ENCODE measurements around the gene PKD1L1.

Gene PKD1L1

DNA sequence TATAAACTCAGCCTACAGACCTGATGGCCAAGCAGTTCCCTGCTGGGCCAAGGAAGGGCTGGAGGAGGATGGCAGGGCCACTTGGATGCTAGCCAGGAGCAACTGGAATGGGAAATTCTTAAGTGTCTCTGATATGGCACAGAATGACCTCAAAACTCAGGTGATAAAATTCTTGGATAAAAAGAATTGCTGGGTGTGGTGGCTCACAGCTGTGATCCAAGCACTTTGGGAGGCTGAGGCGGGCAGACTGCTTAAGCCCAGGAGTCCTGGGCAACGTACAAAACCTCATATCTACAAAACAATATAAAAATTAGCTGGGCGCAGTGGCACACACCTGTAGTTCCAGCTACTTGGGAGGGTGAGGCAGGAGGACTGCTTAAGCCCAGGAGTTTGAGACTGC, 14.0 kb upstream of the PKD1L1 start:
- TF ChIP-seq, protein P1, sequence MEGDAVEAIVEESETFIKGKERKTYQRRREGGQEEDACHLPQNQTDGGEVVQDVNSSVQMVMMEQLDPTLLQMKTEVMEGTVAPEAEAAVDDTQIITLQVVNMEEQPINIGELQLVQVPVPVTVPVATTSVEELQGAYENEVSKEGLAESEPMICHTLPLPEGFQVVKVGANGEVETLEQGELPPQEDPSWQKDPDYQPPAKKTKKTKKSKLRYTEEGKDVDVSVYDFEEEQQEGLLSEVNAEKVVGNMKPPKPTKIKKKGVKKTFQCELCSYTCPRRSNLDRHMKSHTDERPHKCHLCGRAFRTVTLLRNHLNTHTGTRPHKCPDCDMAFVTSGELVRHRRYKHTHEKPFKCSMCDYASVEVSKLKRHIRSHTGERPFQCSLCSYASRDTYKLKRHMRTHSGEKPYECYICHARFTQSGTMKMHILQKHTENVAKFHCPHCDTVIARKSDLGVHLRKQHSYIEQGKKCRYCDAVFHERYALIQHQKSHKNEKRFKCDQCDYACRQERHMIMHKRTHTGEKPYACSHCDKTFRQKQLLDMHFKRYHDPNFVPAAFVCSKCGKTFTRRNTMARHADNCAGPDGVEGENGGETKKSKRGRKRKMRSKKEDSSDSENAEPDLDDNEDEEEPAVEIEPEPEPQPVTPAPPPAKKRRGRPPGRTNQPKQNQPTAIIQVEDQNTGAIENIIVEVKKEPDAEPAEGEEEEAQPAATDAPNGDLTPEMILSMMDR (IDR thresholded peaks at IDR 0.05; ENCODE audit: insufficient read depth, low read length, missing control alignments) = no peak
- ChIA-PET POLR2A (no interaction called here), CTCF (interaction anchor here (0.9 to 16.1 kb wide), 3 partner anchors 13 to 21 kb away, joined by 3 to 286 read pairs (median 3); partner anchors contain the start of gene PKD1L1)
- DNase-seq (ENCODE audit: low read depth, low spot score) = no peak
- no peak overlapping the region for H3K4me3 ChIP-seq (ENCODE audit: low read depth, low read length)

DNA sequence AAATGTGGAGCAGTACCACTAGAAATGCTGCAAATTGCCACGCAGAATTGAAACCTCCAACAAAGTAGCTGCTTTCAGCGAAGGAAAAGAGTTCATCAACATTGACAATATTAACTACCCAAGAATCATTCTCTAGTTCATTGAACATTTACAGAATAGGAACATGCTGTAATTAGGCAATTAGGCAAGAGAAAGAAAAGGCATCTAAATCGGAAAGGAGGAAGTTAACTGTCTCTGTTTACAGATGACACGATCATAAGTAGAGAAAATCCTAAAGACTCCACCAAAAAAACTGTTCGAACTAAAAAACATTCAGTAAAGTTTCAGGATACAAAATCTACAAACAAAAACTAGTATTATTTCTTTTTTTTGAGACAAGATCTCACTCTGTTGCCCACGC, 8.9 kb upstream of the PKD1L1 start:
- no peak overlapping the region for H3K4me3 ChIP-seq (ENCODE audit: low read depth, low read length)
- no peak for DNase-seq (ENCODE audit: low read depth, low spot score)
- TF ChIP-seq, protein P1 (IDR thresholded peaks at IDR 0.05; ENCODE audit: insufficient read depth, low read length, missing control alignments) = no peak
- CTCF ChIA-PET = interaction anchor here (0.9 to 3.7 kb wide), 5 partner anchors 9 to 153 kb away, joined by 4 to 34 read pairs (median 6); partner anchors contain the start of gene PKD1L1
- POLR2A ChIA-PET = no interaction called here

- POLR2A ChIA-PET = no interaction called here
- TF ChIP-seq, protein P1 (IDR thresholded peaks at IDR 0.05; ENCODE audit: insufficient read depth, low read length, missing control alignments) = no peak
- no peak for DNase-seq (ENCODE audit: low read depth, low spot score)
- no peak overlapping the region for H3K4me3 ChIP-seq (ENCODE audit: low read depth, low read length)
- CTCF ChIA-PET = interaction anchor here (1.2 to 3.7 kb wide), 4 partner anchors 10 to 199 kb away, joined by 4 to 34 read pairs (median 8); no protein-coding TSS in a partner anchor
These were observed 8.0 kb upstream of the PKD1L1 start for GRCh38 chr7:47956220-47956619.

GRCh38 chr7:47954231-47954911, 6.1 kb upstream of the PKD1L1 start:
- TF ChIP-seq, protein P1 (IDR thresholded peaks at IDR 0.05; ENCODE audit: insufficient read depth, low read length, missing control alignments) = no peak
- no peak overlapping the region for H3K4me3 ChIP-seq (ENCODE audit: low read depth, low read length)
- POLR2A ChIA-PET = interaction anchor here (1.5 kb wide), 1 partner anchor 9 kb away, joined by 4 read pairs; no protein-coding TSS in a partner anchor
- DNase-seq (ENCODE audit: low read depth, low spot score) = no peak
- CTCF ChIA-PET = interaction anchor here (0.9 to 12.5 kb wide), 6 partner anchors 10 to 200 kb away, joined by 3 to 286 read pairs (median 4); no protein-coding TSS in a partner anchor

DNA sequence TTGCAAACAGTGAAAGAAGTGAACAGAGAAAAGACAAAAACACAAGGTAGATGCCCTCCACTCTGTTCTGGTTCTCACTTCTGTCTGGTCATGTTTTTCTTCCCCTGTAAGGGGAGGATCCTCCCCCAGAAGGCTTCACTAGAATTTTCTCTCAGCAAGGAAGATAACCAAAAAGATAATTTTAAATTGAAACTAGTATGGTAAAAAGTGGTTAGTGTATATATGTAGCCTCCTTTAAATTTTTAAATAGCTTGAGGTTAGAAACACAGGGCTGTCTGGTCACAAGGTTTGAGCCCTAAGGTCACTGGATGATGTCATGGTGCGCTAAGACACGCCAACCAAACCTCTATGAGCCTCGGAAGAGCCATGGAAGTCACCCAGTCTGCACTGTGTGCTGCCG, 5.6 kb upstream of the PKD1L1 start:
- TF ChIP-seq, protein P1 (IDR thresholded peaks at IDR 0.05; ENCODE audit: insufficient read depth, low read length, missing control alignments) = no peak
- CTCF ChIA-PET = interaction anchor here (1.0 to 12.5 kb wide), 5 partner anchors 9 to 201 kb away, joined by 3 to 286 read pairs (median 4); no protein-coding TSS in a partner anchor
- POLR2A ChIA-PET = interaction anchor here (1.5 kb wide), 1 partner anchor 9 kb away, joined by 4 read pairs; no protein-coding TSS in a partner anchor
- H3K4me3 ChIP-seq (ENCODE audit: low read depth, low read length) = no peak overlapping the region
- no peak for DNase-seq (ENCODE audit: low read depth, low spot score)

- no peak for DNase-seq (ENCODE audit: low read depth, low spot score)
- ChIA-PET POLR2A (no interaction called here), CTCF (interaction anchor here (0.6 to 13.2 kb wide), 6 partner anchors 8 to 204 kb away, joined by 3 to 286 read pairs (median 19); no protein-coding TSS in a partner anchor)
- TF ChIP-seq, protein P1 (IDR thresholded peaks at IDR 0.05; ENCODE audit: insufficient read depth, low read length, missing control alignments) = no peak
- no peak overlapping the region for H3K4me3 ChIP-seq (ENCODE audit: low read depth, low read length)
These were observed 4.0 kb upstream of the PKD1L1 start for GRCh38 chr7:47952224-47952623.

Data from AG04449 (cell line).